GM19193 (cell line): ENCODE measurements around the gene TACR1.

Experiments used
- POLR2A ChIP-seq: IDR thresholded peaks from 4 replicates; pipeline ENCODE4 v1.6.1; 2011; ENCODE audit not compliant: insufficient read depth, insufficient read length; ENCODE audit errors: extremely low read depth

TACR1 gene

GRCh38 chr2:75047992-75048625, 151.2 kb downstream of the TACR1 start:
- no peak for TF ChIP-seq POLR2A

GRCh38 chr2:75047189-75047991, 151.9 kb downstream of the TACR1 start:
- no peak for TF ChIP-seq POLR2A

GRCh38 chr2:75045526-75046050, 153.7 kb downstream of the TACR1 start:
- TF ChIP-seq POLR2A = no peak

- TF ChIP-seq POLR2A = no peak
Observed at GRCh38 chr2:75044291-75044690, 155.0 kb downstream of the TACR1 start.

DNA sequence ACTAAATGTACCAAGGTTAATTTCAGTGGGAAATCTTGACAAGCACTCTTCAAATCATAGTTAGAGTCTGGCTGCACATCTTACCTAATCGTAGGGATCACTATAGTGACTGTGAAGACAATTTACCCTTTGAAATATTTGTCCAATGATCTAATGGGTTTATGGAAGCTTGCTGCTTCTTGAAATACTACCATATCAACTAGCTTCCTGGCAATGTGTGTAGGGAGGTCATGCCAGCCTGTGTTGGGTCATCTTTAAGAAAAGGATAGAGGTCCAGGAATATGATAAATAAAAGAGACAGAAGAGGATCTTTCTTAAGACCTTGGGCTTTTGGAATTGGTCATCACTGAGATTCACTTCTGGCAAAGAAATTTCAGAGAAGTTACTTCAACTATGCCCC, 156.5 kb downstream of the TACR1 start:
- TF ChIP-seq POLR2A = no peak

DNA sequence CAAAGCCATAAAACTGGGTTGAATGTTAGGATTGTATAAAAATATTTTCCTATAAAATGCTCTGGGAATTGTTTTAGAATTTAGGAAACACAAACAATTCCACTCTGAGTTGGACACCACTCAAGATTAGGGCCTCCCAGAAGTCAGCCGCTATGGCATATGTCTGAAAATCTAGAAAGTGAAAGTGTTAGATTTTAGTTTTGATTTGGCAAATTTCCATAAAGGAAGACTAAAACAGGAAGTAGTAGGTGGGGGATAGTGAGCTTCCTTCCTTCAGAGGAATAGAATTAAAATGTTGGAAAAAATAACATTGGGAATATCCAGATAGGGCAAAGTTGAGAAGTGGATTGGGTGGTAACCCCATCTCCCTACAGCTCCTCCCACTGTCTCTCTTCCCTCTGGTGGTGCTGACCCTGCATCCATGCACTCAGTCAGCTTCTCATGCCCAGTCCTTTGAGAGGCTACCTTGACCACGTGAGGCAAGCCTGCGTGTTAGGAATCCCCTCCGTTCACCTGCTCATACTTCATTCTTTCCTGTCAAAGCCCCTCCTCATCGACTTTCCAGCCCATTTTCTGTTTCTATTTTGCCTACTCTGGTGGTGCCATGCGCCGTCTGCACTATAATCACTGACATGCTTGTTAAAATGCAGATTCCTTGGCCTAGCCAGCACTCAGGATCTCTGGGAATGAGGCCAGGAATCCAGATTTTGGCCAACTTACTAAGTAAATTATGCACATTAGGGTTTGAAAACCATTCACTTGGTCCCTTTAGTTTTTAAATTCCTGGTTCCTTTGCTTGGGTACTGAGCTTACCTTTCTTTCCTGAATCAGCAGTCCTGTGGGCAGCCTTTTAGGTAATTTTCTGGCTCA, 157.4 kb downstream of the TACR1 start:
- TF ChIP-seq POLR2A = no peak

DNA sequence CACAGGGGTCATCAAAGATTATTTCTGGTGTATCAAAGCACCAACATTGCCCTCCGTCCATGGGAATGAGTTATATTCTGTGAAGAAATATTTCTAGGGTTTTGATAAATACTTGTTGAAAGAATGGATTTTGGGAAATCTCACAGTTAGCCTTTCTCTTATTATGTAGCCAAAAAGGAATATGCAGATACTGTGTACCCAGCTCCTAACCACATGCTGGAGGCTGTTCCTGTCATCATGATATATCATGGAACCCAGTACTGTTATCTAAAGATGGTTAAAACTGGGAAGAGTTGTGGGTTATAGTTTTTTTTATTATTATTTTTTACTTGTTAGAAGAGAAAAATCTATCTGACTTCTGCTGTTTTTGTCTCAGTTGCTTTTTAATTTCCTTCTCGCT, 158.1 kb downstream of the TACR1 start:
- TF ChIP-seq POLR2A = no peak

- TF ChIP-seq POLR2A = no peak
Observed at GRCh38 chr2:75035444-75036353, 163.6 kb downstream of the TACR1 start.

DNA sequence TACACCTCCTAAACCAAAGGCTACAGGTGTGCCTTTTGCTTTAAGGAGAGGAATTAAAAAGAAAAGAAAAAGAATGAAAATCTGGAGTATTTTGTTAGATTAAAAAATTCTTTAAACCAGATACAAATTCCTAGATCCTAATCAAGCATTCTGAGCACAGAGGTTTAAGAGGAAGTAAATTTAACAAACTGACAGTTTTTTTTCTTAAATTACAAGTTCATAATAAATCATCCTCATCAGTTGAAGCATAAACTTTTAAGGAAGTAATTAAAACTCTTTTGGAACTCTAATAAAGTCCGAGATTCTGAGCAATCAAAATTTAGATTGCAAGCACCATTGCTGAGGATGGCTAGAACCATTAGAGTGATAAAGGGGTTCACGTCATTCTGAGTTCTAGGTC, 165.8 kb downstream of the TACR1 start:
- no peak for TF ChIP-seq POLR2A

DNA sequence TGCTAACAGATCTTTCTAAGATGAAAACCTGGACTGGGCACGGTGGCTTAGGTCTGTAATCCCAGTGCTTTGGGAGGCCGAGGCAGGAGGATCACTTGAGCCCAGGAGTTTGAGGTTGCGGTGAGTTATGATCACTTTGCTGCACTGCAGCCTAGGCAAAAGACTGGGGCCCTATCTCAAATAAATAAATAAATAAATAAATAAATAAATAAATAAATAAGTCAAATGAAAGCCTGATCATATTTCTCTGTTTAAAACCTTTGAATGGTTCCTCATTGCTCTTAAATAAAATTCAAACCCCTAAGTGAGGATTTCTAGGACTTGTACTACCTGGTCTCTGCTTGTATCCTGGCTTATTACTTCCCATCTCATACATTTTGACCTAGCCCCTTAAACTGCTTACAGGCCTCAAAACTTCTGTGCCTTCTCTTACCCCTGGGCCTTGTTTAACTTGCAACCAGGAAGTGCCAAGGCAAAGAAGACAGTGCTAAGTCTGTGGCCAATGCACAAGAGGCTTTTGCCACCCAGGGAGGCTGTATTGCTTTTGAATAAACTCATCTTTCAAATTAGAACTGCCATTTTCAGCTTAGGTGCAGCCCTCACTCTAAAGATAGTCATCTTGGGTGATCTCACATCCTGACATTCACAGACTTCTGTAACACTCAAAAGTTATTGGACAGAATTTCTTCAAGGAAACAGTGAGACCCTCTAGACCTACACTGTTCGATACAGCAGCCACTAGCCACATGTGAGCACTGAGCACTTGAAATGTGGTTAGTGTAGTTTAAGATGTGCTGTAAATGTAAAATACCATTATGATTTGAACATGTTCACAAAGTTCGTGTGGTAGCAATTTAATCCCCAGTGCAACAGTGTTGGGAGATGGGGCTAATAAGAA, 167.2 kb downstream of the TACR1 start:
- no peak for TF ChIP-seq POLR2A

DNA sequence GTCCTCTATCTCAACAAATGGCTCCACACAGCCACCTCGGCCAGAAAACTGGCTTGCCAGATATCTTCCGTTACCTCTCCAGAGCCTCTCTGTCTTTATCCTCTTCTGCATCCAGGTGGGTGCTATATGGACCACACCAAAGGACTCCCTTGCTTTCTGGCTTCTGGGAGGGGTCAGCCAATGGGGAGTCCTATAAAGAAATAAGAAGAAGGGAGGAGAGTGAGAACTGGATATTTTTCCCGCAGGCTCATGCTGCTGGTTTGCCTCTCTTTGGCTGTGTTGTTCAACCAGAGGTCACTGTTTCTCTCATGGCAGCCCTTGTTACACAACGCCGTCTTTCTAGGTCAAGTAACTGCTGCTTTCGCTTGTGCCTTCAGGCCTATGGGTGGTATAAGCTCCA, 168.1 kb downstream of the TACR1 start:
- TF ChIP-seq POLR2A = no peak

DNA sequence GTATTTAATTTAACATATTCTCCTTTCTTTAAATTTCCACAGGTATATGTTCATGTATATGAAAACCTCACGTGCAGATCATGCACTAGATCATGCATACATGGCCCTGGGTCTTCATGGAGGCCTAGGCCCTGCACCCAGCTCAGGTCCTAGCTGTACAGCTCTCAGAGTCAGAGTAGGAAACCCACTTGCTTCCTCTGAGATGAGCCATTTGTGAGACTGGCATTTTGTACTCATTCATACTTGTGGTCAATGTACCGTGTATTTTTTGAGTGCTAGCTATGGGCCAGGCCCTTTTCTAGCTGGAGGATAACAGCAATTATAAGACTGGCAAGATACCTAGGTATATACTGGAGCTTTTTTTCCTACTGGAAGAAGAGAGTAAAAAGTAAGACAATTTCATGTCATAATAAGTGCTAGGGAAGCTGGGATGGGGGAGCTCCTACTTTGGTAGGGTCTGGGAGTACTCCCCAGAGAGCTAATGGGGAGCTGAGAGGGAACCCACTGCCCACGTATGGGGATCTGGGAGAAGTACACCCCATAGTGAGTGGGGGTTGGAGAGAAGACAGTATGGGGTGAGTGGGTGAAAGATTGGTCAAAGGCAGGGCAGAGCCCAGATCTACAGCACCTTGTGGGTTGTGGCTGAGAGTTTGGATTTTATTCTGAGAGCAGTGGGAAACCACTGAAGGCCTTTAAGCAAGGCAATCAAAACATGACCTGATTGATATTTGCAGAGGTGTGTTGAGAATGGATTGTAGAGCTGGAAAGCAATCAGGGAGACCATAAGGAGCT, 168.9 kb downstream of the TACR1 start:
- no peak for TF ChIP-seq POLR2A
